B cell (primary cell): ENCODE results near the gene ATP2A1. TPM values are rescaled to one million over a fixed set of nuclear protein-coding genes. Genes with fewer than 3 reads are reported as not detected.

Source experiments
- ATAC-seq: fragments of 200-7000 bp; cut with Tn5 transposase; one replicate; pipeline ENCODE4 v1.10.0; 2021; ENCODE audit warnings: low read depth, mild to moderate bottlenecking, moderate number of reproducible peaks, moderate library complexity
- CTCF ChIA-PET: fragments of 350-600 bp; sonication (Branson Sonifier 250); formaldehyde crosslinking; loops from one replicate; lab custom pipeline; 2021; ENCODE audit warnings: antibody characterized with exemption, inconsistent platforms; lab: Charles Lee
- POLR2A ChIA-PET: fragments of 350-600 bp; sonication (Branson Sonifier 250); formaldehyde crosslinking; loops from one replicate; lab custom pipeline; 2021; ENCODE audit warnings: antibody characterized with exemption; lab: Charles Lee
- DNase-seq: peaks from one replicate; pipeline ENCODE4 v3.0.0; 2013
- H2AFZ ChIP-seq: 2 replicates; pipeline ENCODE4 v1.6.1; 2012; ENCODE audit warnings: mild to moderate bottlenecking, low read depth, low read length; ENCODE audit not compliant: insufficient read depth, poor library complexity, severe bottlenecking
- H3K27ac ChIP-seq, 2 donors: 1 replicate in 1 of 2; 2 replicates in 1 of 2; pipeline ENCODE4 v1.5.1; 2012 to 2013; ENCODE audit warnings: low read length in 2 of 2, mild to moderate bottlenecking in 2 of 2, moderate library complexity in 1 of 2
- H3K27me3 ChIP-seq, 4 experiments: fragments of 200-600 bp in 1 of 4; sonication (generic) in 1 of 4; replicated peaks in 1 of 4; 1 replicate in 2 of 4; 2 replicates in 2 of 4; pipeline versions ENCODE4 v1.6.1 to v1.7.0; 2013 to 2016; ENCODE audit warnings: low read length in 3 of 4, mild to moderate bottlenecking in 2 of 4, mixed read lengths in 1 of 4, moderate library complexity in 1 of 4; ENCODE audit not compliant: insufficient read depth in 4 of 4, control insufficient read depth in 3 of 4; ENCODE audit errors: control extremely low read depth in 1 of 4
- H3K36me3 ChIP-seq, 2 experiments: replicated peaks in 1 of 2; 1 replicate in 1 of 2; 2 replicates in 1 of 2; pipeline versions ENCODE4 v1.6.1 to v1.7.1; 2013; ENCODE audit warnings: low read length in 1 of 2; ENCODE audit not compliant: insufficient read depth in 2 of 2, control insufficient read depth in 1 of 2; ENCODE audit errors: control extremely low read depth in 1 of 2, extremely low read depth in 1 of 2
- H3K4me1 ChIP-seq, 2 donors: fragments of 200-600 bp in 1 of 2; sonication (generic) in 1 of 2; 1 replicate in 1 of 2; 2 replicates in 1 of 2; pipeline versions ENCODE4 v1.5.1 to v1.6.1; 2013 to 2017; ENCODE audit warnings: low read length in 2 of 2; ENCODE audit not compliant: control insufficient read depth in 2 of 2, insufficient read depth in 2 of 2
- H3K4me2 ChIP-seq: replicated peaks from 2 replicates; pipeline ENCODE3; 2012; ENCODE audit warnings: mild to moderate bottlenecking, low read depth, low read length; ENCODE audit not compliant: poor library complexity, severe bottlenecking
- H3K4me3 ChIP-seq, 5 experiments: fragments of 200-600 bp in 1 of 5; sonication (generic) in 1 of 5; 1 replicate in 3 of 5; 2 replicates in 2 of 5; pipeline versions ENCODE4 v1.5.1 to v1.7.0; 2011 to 2016; ENCODE audit warnings: low read length in 4 of 5, mild to moderate bottlenecking in 4 of 5, low read depth in 2 of 5, control low read depth in 1 of 5, moderate library complexity in 1 of 5; ENCODE audit not compliant: insufficient read depth in 1 of 5; ENCODE audit errors: control extremely low read depth in 1 of 5, extremely low read depth in 1 of 5
- H3K79me2 ChIP-seq: fragments of 200-600 bp; sonication (generic); one replicate; pipeline ENCODE4 v1.6.0; 2016; ENCODE audit warnings: low read length; ENCODE audit not compliant: control insufficient read depth, insufficient read depth
- H3K9ac ChIP-seq: fragments of 200-600 bp; sonication (generic); 2 replicates; pipeline ENCODE4 v1.6.1; 2017; ENCODE audit warnings: mild to moderate bottlenecking, low read length, moderate library complexity
- H3K9me3 ChIP-seq, 3 donors: one replicate each; pipeline versions ENCODE4 v1.6.1 to v1.7.1; 2013; ENCODE audit warnings: low read length in 2 of 3; ENCODE audit not compliant: control insufficient read depth in 2 of 3, insufficient read depth in 1 of 3; ENCODE audit errors: control extremely low read depth in 1 of 3
- H4K20me1 ChIP-seq: 2 replicates; pipeline ENCODE4 v1.6.0; 2012; ENCODE audit warnings: mild to moderate bottlenecking, low read length; ENCODE audit not compliant: insufficient read depth, control insufficient read depth, poor library complexity, severe bottlenecking
- H3K27ac Mint-ChIP-seq: one replicate; pipeline ENCODE4 v1.8.0; 2021; ENCODE audit warnings: mixed read lengths
- H3K27me3 Mint-ChIP-seq: one replicate; pipeline ENCODE4 v1.8.0; 2021; ENCODE audit warnings: mixed read lengths
- H3K4me1 Mint-ChIP-seq: one replicate; pipeline ENCODE4 v1.8.0; 2021; ENCODE audit warnings: mixed read lengths
- H3K4me3 Mint-ChIP-seq: one replicate; pipeline ENCODE4 v1.8.0; 2021; ENCODE audit warnings: mixed read lengths
- H3K9me3 Mint-ChIP-seq: one replicate; pipeline ENCODE4 v1.8.0; 2022; ENCODE audit warnings: mixed read lengths; ENCODE audit not compliant: insufficient read depth
- EZH2 ChIP-seq: IDR thresholded peaks from 2 replicates; pipeline ENCODE4 v1.6.1; 2012; ENCODE audit warnings: borderline replicate concordance, low read depth, mild to moderate bottlenecking, moderate library complexity, low read length; ENCODE audit not compliant: insufficient read depth, poor library complexity, severe bottlenecking
- WGBS: methylation state at CpG from one replicate; pipeline ENCODE4 v1.1.5; 2013; ENCODE audit warnings: missing lambda C conversion rate; ENCODE audit not compliant: insufficient coverage; 5-methylcytosine and 5-hydroxymethylcytosine counted together
- intact Hi-C: fragments of 100-400 bp; cut with micrococcal nuclease; formaldehyde crosslinking; loops from one replicate; pipeline ENCODE4 v1.10.0; 2022
- polyA plus RNA-seq: library from polyadenylated mRNA; depleted of rRNA; stranded (reverse); fragments of >200 nt; gene quantifications from 2 replicates; pipeline ENCODE4 v1.2.3, GENCODE V29; 2012
- total RNA-seq, 2 donors: library from RNA; stranded (reverse); fragments of 120-200 nt in 1 of 2; gene quantifications; 1 replicate in 1 of 2; 2 replicates in 1 of 2; pipeline versions ENCODE4 v1.2.3 to v1.2.4, GENCODE V29; 2013 to 2022
- TF ChIP-seq, protein P1 (sequence below): fragments of 200-600 bp; IDR thresholded peaks from one replicate; pipeline ENCODE4 v1.8.0; 2022; ENCODE audit warnings: antibody characterized with exemption, mild to moderate bottlenecking

ATP2A1 gene
- total and polyA plus RNA-seq, 2 donors (not counting 1 experiment from before 2014, with no cell fraction given), result 0.31 to 0.84 TPM

DNA sequence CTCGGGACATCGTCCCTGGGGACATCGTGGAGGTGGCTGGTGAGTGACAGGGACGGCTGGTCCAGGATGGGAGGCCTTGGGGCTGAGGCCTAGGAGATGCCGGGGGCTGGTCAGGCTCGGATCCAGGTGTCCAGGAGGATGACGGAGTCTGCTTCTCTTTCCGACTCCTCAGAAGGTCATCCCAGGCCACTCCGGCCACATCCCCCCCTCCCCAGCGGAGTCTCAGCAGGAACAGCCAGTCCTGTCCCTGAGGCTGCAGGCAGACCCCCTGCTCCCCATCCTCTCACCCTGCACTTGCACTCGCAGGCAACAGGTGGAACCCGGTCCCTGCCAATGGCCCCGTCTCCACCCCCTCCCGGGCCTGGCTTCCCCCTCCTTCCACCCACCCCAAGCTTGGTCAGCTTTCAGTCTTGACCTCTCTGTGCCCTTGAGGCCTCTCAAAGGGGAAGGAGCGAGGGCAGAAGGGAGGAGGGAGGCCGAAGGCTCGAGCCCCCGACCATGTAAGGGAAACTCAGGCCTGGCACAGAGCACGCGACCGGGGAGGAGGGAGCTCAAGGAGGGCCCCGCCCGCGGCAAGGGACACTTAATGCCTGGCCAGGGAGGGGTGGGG lies 4.4 kb downstream of the ATP2A1 start:
- no peak overlapping the region for H3K27ac ChIP-seq
- peaks cover 0 to 8% (median 1%) of the 10 kb centered on the region in 4 experiments for H3K27me3 ChIP-seq
- H3K4me1 ChIP-seq, result peaks cover 13 to 17% of the 10 kb centered on the region in 2 donors
- no peak overlapping the region for H3K4me3 ChIP-seq
- H3K4me2 ChIP-seq, result no peak overlapping the region
- TF ChIP-seq, protein P1, sequence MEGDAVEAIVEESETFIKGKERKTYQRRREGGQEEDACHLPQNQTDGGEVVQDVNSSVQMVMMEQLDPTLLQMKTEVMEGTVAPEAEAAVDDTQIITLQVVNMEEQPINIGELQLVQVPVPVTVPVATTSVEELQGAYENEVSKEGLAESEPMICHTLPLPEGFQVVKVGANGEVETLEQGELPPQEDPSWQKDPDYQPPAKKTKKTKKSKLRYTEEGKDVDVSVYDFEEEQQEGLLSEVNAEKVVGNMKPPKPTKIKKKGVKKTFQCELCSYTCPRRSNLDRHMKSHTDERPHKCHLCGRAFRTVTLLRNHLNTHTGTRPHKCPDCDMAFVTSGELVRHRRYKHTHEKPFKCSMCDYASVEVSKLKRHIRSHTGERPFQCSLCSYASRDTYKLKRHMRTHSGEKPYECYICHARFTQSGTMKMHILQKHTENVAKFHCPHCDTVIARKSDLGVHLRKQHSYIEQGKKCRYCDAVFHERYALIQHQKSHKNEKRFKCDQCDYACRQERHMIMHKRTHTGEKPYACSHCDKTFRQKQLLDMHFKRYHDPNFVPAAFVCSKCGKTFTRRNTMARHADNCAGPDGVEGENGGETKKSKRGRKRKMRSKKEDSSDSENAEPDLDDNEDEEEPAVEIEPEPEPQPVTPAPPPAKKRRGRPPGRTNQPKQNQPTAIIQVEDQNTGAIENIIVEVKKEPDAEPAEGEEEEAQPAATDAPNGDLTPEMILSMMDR, result no peak
- TF ChIP-seq EZH2, result no peak
- Mint-ChIP-seq H3K4me3 (no peak overlapping the region), H3K4me1 (peaks cover 15% of the 10 kb centered on the region), H3K27ac (no peak overlapping the region), H3K9me3 (no peaks in the 10 kb centered on the region), H3K27me3 (peaks cover 6% of the 10 kb centered on the region)
- no peak overlapping the region for H3K9ac ChIP-seq
- ChIA-PET POLR2A (no interaction called here), CTCF (interaction anchor here (0.5 to 1.4 kb wide), 2 partner anchors 59 to 1620 kb away, joined by 3 to 5 read pairs; no protein-coding TSS in a partner anchor)
- H2AFZ ChIP-seq, result no peak overlapping the region
- no peaks in the 10 kb centered on the region for H3K9me3 ChIP-seq
- no peaks in the 10 kb centered on the region for H3K36me3 ChIP-seq
- no peaks in the 10 kb centered on the region for H4K20me1 ChIP-seq
- intact Hi-C loops, result no loop called here
- ATAC-seq (no peak), DNase-seq (no peak)
- 86% methylated on average over 19 of the region's 24 CpGs for WGBS
- H3K79me2 ChIP-seq, result no peaks in the 10 kb centered on the region

- Histone ChIP-seq H3K27me3 (peaks cover 0 to 8% (median 1%) of the 10 kb centered on the region in 4 experiments), H3K4me2 (no peak overlapping the region), H2AFZ (no peak overlapping the region), H3K27ac (no peak overlapping the region), H3K4me1 (peaks cover 13 to 17% of the 10 kb centered on the region in 2 donors), H4K20me1 (no peaks in the 10 kb centered on the region), H3K9me3 (no peaks in the 10 kb centered on the region), H3K36me3 (no peaks in the 10 kb centered on the region), H3K4me3 (no peak overlapping the region), H3K79me2 (no peaks in the 10 kb centered on the region), H3K9ac (no peak overlapping the region)
- ChIA-PET CTCF (interaction anchor here (0.5 kb wide), 1 partner anchor 1619 kb away, joined by 5 read pairs; no protein-coding TSS in a partner anchor), POLR2A (no interaction called here)
- Mint-ChIP-seq H3K4me3 (no peak overlapping the region), H3K27me3 (peaks cover 6% of the 10 kb centered on the region), H3K4me1 (peaks cover 15% of the 10 kb centered on the region), H3K9me3 (no peaks in the 10 kb centered on the region), H3K27ac (no peak overlapping the region)
- no peak for TF ChIP-seq EZH2
- TF ChIP-seq, protein P1, result no peak
- 89% methylated on average over 21 of the region's 25 CpGs for WGBS
- ATAC-seq (no peak), DNase-seq (no peak)
- intact Hi-C loops, result no loop called here
These were observed 5.1 kb downstream of the ATP2A1 start for GRCh38 chr16:28883221-28883996.
